ENCODE data around the gene SIK2. TPM values are rescaled to one million over a fixed set of nuclear protein-coding genes. Genes with fewer than 3 reads are reported as not detected.

The SIK2 gene
- total RNA-seq, 1 donor from 2014 or later: 10.0 TPM

DNA sequence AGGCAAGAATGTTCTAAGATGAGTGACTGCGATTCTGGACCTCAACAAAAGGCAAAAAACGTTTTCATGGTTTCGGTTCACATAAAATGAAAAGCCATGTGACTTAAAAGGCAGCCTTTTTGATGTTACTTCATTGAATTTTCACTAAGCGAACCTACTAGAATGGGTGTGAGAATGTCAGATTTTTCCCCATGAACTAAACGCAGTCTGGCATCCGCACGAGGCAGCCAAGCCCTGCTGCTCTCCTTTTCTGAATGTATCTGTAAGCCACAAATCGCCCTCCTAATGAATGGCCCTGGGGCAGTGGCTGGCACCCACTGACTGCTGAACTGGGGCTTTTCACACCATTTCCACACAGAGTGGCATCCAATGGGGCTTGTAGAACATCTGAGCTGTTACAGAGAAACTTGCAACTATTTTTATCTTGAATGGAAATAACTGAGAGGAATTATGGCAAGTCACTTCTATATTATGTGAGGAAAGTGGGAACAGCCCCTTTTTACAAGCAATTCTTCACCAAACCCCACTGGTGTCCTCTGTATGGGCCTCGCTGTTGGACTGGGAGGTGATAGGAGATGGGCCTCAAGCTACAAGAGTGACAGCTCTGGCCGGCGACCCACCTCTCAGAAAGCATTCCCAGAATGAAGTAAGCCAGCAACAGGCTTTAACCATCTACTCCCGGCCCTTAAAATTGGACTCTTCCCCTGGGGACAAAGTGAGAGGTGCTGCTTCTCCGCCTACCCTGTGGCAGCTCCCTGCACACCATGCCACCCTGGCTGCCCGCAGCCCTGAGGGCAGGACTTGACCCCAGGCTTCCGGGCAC, 134.6 kb downstream of the SIK2 start:
- H3K9me3 Mint-ChIP-seq: no peaks in the 10 kb centered on the region
- intact Hi-C loops (cut with micrococcal nuclease): no loop called here
- no peak for ATAC-seq (ENCODE audit: low read depth)
- no peak for DNase-seq
- TF ChIP-seq CTCF (IDR thresholded peaks at IDR 0.05): no peak
- H3K36me3 Mint-ChIP-seq (ENCODE audit: low read depth): peaks cover 35% of the 10 kb centered on the region
- POLR2A ChIA-PET: no interaction called here
- CTCF ChIA-PET: no interaction called here
- no peaks in the 10 kb centered on the region for H3K4me1 Mint-ChIP-seq
- H3K27me3 Mint-ChIP-seq: no peaks in the 10 kb centered on the region
- no peak overlapping the region for H3K27ac Mint-ChIP-seq
- H3K4me3 Mint-ChIP-seq: no peak overlapping the region

DNA sequence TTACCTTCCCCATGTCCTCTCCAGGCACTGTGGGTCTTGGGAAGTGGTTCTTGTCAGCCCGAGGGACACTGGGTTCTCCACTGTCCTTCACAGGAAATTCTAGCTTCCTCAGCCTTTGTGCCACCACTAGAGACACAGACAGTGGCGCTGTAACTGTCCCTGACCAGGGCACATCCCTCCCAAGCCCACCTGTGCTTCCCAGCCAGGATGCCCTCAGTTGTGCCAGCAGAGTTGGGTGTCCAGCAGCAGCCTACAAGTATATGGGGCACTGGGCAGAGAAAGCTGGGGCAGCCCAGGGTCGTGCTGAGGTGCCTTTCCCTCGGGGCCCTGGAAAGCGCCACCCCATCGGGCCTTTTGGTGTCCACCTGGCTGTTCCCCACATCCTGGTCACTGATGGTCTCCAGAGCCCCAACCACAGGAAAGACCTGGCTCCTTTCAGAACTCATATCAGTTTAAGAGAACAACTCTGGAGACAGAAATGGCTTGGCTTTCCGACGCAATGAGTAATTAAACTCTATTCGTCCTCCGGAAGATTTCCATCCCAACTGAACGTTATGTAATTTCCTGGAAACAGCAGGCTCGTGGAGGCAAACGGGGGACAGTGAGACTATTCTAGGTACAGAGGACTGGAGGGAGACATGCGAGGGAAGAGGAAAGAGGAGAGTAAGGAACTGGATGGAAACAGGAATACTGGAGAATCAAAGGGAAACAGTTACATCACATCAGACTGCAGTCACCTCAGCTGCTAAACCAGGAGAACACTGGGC, 135.4 kb downstream of the SIK2 start:
- Mint-ChIP-seq H3K27ac (no peak overlapping the region), H3K36me3 (ENCODE audit: low read depth) (peaks cover 40% of the 10 kb centered on the region), H3K27me3 (no peaks in the 10 kb centered on the region), H3K4me3 (no peak overlapping the region), H3K4me1 (no peaks in the 10 kb centered on the region), H3K9me3 (no peaks in the 10 kb centered on the region)
- intact Hi-C loops (cut with micrococcal nuclease): no loop called here
- POLR2A ChIA-PET: no interaction called here
- ATAC-seq (ENCODE audit: low read depth): no peak
- no peak for TF ChIP-seq CTCF (IDR thresholded peaks at IDR 0.05)
- DNase-seq: no peak
- CTCF ChIA-PET: no interaction called here

- Mint-ChIP-seq H3K9me3 (no peaks in the 10 kb centered on the region), H3K36me3 (ENCODE audit: low read depth) (peaks cover 55% of the 10 kb centered on the region), H3K4me1 (no peaks in the 10 kb centered on the region), H3K27ac (no peak overlapping the region), H3K4me3 (no peak overlapping the region), H3K27me3 (no peaks in the 10 kb centered on the region)
- ChIA-PET POLR2A (no interaction called here), CTCF (no interaction called here)
- DNase-seq: no peak
- no peak for ATAC-seq (ENCODE audit: low read depth)
- intact Hi-C loops (cut with micrococcal nuclease): no loop called here
- TF ChIP-seq CTCF (IDR thresholded peaks at IDR 0.05): no peak
Measured at GRCh38 chr11:111739299-111739698, 137.1 kb downstream of the SIK2 start.

DNA sequence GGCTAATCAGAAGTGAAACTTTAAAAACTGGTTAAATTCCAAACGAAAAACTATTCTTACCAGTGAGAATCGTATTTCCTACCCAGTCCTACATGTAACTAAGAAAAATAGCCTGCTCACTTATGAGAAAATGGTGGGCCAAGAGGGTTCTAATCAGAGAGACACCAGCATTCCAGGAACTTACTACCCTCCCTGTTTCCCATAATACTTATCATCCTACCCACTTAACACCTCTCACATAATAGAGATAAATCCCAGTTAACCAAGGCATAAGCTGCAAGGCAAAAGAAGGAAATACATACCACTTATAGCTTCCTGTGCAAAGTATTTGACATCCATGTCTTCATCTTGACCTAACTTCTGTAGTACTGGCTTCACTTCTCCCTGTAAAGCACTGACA, 139.5 kb downstream of the SIK2 start:
- no peak for TF ChIP-seq CTCF (IDR thresholded peaks at IDR 0.05)

DNA sequence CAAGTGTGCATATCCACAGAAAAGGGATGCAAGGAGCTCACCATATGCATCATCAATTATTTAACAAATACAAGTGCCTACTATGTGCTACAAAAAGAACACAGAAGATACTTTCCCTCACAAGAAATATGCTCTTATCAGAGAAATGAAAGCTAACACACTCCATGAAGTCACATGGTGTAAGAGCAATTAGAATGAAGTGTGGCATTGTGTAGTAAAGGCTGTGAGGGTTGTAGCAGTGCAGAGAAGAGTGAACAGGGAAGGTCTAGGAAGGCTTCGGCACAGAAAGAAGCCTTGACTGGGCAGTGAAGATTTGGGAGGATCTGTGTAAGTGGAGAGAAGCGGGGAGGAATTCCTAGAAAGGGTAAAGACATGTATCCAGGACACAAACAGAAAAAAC, 141.5 kb downstream of the SIK2 start:
- intact Hi-C loops (cut with micrococcal nuclease): no loop called here
- DNase-seq: no peak
- Mint-ChIP-seq H3K4me3 (no peak overlapping the region), H3K9me3 (peaks cover 2% of the 10 kb centered on the region), H3K4me1 (no peaks in the 10 kb centered on the region), H3K36me3 (ENCODE audit: low read depth) (peaks cover 87% of the 10 kb centered on the region), H3K27ac (no peak overlapping the region), H3K27me3 (no peaks in the 10 kb centered on the region)
- CTCF ChIA-PET: no interaction called here
- no peak for ATAC-seq (ENCODE audit: low read depth)
- POLR2A ChIA-PET: no interaction called here
- TF ChIP-seq CTCF (IDR thresholded peaks at IDR 0.05): no peak

More for the DNA sequence above, 139.5 kb downstream of the SIK2 start:
- no peaks in the 10 kb centered on the region for H3K4me1 Mint-ChIP-seq
- no peaks in the 10 kb centered on the region for H3K27me3 Mint-ChIP-seq
- CTCF ChIA-PET: no interaction called here
- intact Hi-C loops (cut with micrococcal nuclease): no loop called here
- peaks cover 76% of the 10 kb centered on the region for H3K36me3 Mint-ChIP-seq (ENCODE audit: low read depth)
- H3K4me3 Mint-ChIP-seq: no peak overlapping the region
- no peak for ATAC-seq (ENCODE audit: low read depth)
- peaks cover 2% of the 10 kb centered on the region for H3K9me3 Mint-ChIP-seq
- no peak for DNase-seq
- POLR2A ChIA-PET: no interaction called here
- H3K27ac Mint-ChIP-seq: no peak overlapping the region
